DND-41 (cell line): Measurements from ENCODE around the gene SEC24C.
A peak's percentile ranks its signal among the peaks of the same experiment; 100 is the strongest.

Source experiments
- EZH2 ChIP-seq: IDR thresholded peaks from 3 replicates; pipeline ENCODE4 v1.6.1; 2012; ENCODE audit warnings: borderline replicate concordance, low read depth, mild to moderate bottlenecking, moderate library complexity, low read length, inconsistent platforms; ENCODE audit not compliant: severe bottlenecking
- TF ChIP-seq, protein P1 (sequence below): IDR thresholded peaks from 2 replicates; pipeline ENCODE4 v1.5.1; 2012; ENCODE audit warnings: borderline replicate concordance, low read length, moderate library complexity, mild to moderate bottlenecking; ENCODE audit not compliant: poor library complexity, severe bottlenecking; ENCODE audit errors: extremely low read depth

DNA sequence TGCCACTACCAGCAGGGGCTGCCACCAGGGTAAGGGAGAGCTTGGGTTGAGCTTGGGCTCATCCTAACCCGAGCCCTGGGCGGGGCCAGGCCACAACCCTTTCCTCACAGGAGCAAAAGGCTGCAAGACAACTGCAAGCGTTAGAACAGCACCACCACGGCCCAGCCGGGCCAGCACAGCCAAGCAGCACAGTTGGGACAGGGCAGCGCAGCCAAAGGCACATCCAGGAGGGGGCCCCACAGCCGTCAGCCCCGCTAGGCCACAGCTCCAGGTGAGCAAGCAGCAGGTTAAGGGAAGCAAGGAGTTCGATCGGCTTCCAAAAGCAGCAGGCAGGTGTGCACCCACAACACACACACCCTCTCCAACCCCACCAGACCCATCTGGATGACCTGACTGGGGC is 74.2 kb downstream of the SEC24C start:
- TF ChIP-seq, protein P1, sequence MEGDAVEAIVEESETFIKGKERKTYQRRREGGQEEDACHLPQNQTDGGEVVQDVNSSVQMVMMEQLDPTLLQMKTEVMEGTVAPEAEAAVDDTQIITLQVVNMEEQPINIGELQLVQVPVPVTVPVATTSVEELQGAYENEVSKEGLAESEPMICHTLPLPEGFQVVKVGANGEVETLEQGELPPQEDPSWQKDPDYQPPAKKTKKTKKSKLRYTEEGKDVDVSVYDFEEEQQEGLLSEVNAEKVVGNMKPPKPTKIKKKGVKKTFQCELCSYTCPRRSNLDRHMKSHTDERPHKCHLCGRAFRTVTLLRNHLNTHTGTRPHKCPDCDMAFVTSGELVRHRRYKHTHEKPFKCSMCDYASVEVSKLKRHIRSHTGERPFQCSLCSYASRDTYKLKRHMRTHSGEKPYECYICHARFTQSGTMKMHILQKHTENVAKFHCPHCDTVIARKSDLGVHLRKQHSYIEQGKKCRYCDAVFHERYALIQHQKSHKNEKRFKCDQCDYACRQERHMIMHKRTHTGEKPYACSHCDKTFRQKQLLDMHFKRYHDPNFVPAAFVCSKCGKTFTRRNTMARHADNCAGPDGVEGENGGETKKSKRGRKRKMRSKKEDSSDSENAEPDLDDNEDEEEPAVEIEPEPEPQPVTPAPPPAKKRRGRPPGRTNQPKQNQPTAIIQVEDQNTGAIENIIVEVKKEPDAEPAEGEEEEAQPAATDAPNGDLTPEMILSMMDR, result peak; percentile 2
- no peak for TF ChIP-seq EZH2
